HG02623 (cell line): ENCODE data around the gene HAUS2.
"Not testable (repeated sequence)": the region's sequence is repeated elsewhere in the genome, so short reads cannot be mapped to it uniquely, and the experiment has no call there.

Experiments
- ATAC-seq: cut with Tn5 transposase; IDR thresholded peaks from one replicate; pipeline ENCODE4 v1.9.1; 2021; ENCODE audit warnings: moderate library complexity; ENCODE audit not compliant: unreplicated experiment

Gene HAUS2

GRCh38 chr15:42575188-42576039 is 26.8 kb downstream of the HAUS2 start, which contains the start of gene STARD9:
TSS of gene STARD9 (plus strand) at chr15:42575606. CDS start at chr15:42575716, 110 bp downstream.
- ATAC-seq = peak; percentile 81

DNA sequence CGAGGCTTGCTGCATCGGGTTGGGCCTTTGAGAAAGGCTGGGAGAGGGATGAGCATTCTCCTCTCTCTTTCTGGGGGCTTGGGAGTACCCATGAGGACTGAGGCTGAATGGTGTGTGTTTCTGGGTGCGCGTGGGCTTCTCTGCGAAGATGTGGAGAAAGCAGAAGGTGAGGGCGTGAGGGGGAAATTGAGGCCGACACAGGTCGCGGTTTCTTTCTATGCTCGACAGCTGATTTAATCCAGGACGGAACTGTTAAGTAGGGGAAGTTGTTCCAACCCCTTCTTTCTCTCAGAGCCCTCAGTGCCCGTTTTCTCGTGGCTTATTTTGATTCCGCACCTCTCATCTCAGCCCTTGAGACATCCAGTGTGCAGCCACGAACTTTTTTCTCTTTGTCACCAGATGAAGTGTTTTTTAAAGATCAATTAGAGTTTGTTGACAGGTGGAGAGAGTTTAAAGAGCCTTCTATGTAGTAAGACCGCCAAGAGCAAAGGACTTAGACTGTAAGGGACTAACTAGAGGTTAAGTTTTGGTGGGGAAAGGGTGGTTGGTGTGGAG is 27.5 kb downstream of the HAUS2 start:
- no peak for ATAC-seq

- no peak for ATAC-seq
Measured at GRCh38 chr15:42576776-42577175, 28.1 kb downstream of the HAUS2 start.

DNA sequence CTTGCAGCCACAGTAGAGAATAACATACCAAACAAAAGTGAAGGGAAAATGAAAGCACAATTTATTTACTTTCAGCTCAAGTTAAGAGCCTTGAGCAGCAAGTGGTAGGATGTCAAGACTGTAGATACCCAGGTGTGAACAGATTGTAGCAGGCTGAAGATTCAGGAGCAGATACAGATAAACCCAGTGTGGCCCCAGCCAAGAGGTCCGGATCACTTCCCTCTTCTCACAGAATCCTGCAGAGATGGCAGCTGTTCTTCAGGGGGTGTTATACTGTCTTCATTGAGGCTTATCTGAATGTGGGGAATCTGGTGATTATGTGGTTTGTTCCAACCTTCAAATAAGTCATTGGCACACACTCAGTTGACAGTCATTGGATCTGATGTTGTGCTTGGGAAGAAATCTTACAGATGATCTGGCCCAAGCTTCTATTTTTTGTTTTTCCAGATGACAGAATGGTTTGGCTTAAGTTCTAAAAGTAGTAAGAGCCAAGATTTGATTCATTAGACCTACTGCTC is 28.9 kb downstream of the HAUS2 start:
- ATAC-seq = no peak

DNA sequence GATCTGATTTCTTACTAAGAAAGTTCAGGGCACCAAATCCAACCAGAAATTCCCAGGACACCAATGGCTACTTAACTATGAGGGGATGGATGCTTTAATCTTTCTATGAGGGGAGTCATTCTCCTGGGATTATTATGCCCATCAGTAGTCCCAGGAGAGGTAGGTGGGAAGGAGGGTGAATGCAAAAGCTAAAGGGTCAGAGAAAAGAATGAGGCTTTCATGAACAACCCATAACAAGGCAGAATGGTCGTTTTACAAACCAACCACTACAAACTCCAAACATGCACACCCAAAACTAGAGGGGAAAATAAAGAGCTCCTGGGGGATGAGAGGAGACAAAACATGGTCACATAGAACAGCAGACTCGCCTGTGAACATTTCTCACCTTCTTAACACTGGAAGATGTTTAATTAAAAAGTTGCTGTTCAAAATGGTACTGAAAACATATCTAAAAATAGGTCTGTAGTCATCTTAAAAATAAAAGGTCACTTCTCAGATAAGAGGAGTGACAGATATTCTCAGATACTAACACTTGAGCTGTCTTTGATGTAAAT is 30.4 kb downstream of the HAUS2 start:
- no peak for ATAC-seq

- ATAC-seq = peak; percentile 77
Measured at GRCh38 chr15:42581272-42581730, 32.7 kb downstream of the HAUS2 start.

- ATAC-seq = no peak
Measured at GRCh38 chr15:42582569-42583375, 34.1 kb downstream of the HAUS2 start.

GRCh38 chr15:42584031-42584765 is 35.6 kb downstream of the HAUS2 start:
- no peak for ATAC-seq

DNA sequence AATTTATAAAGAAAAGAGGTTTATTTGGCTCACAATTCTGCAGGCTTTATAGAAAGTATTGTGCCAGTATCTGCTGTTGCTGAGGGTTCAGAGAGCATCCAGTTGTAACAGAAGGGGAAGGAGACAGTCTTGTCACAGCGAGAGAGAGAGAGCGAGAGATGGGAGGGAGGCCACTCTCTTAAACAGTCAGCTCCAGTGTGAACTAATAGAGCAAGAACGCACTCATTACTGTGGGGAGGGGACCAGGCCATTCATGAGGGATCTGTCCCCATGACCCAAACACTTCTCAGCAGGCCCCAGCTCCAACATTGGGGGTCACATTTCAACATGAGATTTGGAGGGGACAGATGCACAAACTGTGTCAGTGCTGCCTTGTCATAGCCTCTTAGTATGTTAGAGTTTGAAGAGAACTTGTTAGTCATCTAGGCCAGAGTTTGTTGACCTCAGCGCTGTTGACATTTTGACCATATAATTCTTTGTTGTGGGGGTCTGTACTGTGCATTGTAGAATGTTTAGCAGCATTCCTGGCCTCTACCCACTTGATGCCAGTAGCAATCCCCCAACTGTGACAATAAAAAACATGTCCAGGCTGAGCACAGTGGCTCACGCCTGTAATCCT is 42.1 kb downstream of the HAUS2 start:
- ATAC-seq = no peak

DNA sequence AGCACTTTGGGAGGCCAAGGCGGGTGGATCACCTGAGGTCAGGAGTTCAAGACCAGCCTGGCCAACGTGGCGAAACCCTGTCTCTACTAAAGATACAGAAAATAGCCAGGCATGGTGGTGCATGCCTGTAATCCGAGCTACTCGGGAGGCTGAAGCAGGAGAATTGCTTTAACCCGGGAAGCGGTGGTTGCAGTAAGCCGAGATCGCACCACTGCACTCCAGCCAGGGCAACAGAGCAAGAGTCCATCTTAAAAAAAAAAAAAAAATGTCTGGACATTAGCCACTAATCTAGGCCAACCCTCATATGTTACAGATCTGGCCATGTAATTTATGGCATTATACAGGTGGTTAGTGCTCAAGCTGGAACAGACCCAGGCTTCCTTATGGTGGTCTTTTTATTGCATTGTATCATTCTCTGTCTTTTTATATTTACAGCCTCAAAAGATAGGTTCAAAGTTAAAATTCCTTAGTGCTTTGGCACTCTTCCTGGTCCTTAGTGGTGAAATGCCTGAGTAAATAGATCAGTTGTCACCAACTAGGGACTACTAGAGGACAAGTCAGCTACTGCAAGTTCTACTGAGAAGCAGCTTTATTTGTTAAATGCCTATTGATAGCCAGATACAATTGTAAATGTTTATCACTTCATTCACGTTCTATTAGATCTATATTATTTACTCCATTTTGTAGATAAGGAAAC is 42.7 kb downstream of the HAUS2 start:
- ATAC-seq = no peak

GRCh38 chr15:42592716-42593115 is 44.1 kb downstream of the HAUS2 start:
- no peak for ATAC-seq

DNA sequence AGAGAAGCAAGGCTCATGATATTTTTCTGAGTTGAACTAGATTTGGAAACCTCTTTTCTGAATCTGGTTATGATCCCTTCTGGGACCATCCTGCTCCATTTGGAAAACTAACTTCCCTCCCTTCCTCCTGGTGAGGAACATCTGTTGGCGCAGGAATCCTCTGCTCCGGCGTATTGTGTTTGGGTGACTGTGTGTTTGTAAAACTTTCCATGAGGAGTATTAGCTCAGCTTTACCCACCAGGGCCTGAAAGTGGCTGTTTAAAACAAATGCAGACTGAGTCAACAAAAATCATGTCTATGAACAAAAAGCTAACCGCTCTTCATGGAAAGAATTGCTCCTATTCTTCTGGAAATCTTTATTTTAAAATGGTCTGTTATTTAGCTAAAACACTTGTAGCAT is 44.5 kb downstream of the HAUS2 start:
- ATAC-seq = no peak

DNA sequence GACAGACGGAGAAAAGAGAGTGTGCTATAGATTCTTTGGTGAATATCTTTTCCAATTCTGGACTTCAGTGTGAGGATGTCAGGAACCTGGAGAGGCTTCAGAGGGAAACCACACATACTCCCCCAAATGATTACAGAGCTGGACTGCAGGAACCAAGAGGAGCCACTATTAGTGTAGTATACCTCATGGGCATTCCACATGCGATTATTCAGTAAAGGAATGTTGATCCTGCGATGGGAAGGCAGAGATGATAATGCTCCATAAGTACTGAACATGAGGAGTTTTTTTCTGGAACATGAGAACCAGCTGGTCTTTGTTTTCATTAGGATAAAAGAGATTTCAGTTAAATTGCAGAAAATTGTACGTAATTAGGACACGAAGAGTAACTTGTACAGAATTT is 45.5 kb downstream of the HAUS2 start:
- ATAC-seq = no peak

DNA sequence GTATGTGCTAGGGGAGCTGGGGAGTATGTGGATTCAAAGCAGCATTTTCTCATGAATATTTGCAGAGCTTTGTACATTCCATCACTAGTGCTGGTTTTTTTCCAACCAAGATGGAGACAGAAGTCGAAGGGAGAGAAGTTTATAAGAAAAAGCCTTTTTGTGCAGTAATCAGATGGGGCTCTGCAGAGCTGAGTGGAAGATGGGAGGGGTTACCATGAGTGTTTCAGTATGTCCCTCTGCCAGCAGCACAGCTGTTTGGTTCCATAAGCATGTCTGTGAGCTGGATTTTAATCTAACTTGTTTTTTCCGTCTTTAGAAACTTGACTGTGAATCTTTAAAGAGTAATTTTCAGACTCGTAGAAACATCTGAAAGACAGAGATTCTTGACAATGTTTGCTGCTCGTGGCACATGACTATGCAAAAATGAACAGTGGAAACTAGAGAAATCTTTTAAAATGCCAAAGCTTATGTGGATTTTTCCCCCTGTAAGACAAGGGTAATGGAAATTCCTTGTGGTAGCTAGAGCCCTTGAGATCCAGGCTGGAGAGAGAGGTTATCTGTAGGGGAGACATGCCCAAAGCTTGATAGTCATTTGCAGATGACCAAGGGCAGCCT is 47.1 kb downstream of the HAUS2 start:
- ATAC-seq = no peak

GRCh38 chr15:42601316-42601715 is 52.7 kb downstream of the HAUS2 start:
- ATAC-seq = not testable (repeated sequence)

DNA sequence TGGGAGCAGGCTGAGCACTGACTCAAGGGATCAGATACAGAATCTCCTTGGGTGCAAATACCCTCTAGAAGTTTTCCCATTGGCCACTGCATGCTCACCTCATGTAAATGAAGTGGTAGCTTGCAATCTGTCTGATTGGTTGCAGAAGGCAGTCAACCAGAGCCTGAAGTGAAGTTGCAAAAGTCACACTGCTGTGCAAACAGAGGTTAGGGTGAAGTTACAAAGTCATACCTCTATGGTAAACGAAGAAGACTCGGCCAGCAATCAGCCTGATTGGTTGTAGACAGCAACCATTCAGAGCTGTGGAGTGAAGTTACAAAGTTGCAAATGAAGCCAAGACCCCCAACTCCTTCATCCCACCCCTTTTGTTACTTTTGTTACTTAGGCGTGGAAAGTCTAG is 53.9 kb downstream of the HAUS2 start:
- ATAC-seq = no peak

DNA sequence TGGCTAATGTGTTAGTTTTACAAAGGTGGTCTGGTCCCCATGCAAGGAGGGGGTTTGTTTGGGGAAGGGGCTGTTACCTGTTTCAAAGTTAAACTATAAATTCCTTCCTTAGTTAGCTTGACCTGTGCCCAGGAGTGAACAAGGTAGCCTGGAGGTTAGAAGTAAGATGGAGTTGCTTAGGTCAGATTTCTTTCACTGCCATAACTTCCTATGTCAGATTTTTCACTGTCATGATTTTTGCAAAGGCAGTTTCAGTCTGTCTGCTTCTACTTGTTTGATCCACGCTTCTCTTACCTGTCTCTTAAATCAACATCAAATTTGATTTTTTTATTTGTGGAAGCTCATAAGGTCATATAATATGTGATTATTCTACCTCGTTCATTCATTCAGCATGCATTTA is 55.3 kb downstream of the HAUS2 start:
- no peak for ATAC-seq

- ATAC-seq = no peak
Measured at GRCh38 chr15:42604894-42605744, 56.5 kb downstream of the HAUS2 start.
